ENCODE data around the gene PJA2.
"Not testable (repeated sequence)": the region's sequence is repeated elsewhere in the genome, so short reads cannot be mapped to it uniquely, and the experiment has no call there.

Gene PJA2

DNA sequence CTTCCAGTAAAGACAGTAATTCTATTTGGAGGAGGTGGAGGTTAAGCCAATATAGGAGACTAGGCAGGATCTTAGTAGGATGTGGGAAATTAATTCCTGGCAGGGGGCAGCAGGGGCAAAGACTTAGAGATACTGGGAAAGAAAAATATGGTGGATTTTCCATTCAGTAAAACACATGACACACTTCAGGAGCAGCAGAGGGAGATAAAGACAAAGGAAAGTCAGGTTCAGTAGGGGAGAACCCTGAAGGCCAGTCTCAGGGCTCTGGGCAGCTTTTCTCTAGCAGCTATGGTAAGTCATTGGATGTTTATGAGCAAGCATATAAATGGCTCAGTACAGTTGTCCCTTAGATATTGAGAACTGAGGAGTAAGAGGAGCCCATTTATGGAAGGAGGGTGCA, 105.5 kb downstream of the PJA2 start:
- no peak for DNase-seq (ENCODE audit: low read depth)
- H3K4me3 ChIP-seq (replicated peaks; ENCODE audit: low read depth, low read length): no peak overlapping the region
- TF ChIP-seq, protein P1, sequence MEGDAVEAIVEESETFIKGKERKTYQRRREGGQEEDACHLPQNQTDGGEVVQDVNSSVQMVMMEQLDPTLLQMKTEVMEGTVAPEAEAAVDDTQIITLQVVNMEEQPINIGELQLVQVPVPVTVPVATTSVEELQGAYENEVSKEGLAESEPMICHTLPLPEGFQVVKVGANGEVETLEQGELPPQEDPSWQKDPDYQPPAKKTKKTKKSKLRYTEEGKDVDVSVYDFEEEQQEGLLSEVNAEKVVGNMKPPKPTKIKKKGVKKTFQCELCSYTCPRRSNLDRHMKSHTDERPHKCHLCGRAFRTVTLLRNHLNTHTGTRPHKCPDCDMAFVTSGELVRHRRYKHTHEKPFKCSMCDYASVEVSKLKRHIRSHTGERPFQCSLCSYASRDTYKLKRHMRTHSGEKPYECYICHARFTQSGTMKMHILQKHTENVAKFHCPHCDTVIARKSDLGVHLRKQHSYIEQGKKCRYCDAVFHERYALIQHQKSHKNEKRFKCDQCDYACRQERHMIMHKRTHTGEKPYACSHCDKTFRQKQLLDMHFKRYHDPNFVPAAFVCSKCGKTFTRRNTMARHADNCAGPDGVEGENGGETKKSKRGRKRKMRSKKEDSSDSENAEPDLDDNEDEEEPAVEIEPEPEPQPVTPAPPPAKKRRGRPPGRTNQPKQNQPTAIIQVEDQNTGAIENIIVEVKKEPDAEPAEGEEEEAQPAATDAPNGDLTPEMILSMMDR (IDR thresholded peaks at IDR 0.05; ENCODE audit: low read length, missing control alignments): no peak

DNA sequence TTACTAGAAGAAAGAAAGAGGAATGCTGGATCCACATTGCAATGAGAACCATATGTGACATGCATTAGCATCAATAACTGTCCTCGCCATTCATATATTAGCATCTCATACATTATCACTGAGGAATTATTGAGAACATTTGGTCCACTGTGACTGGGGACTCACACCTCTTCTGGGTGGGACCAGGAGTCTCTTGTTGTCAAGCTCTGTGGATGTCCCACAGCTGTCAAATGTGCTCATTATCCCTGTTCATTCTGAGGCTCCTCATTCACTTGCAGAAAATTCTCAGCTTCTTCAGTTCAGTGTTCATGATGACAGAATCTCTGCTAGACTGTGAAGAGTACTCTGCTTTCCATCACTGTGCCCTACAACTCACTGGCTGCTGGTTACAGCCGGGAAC, 109.4 kb downstream of the PJA2 start:
- no peak for DNase-seq (ENCODE audit: low read depth)
- H3K4me3 ChIP-seq (replicated peaks; ENCODE audit: low read depth, low read length): no peak overlapping the region
- TF ChIP-seq, protein P1 (IDR thresholded peaks at IDR 0.05; ENCODE audit: low read length, missing control alignments): no peak

DNA sequence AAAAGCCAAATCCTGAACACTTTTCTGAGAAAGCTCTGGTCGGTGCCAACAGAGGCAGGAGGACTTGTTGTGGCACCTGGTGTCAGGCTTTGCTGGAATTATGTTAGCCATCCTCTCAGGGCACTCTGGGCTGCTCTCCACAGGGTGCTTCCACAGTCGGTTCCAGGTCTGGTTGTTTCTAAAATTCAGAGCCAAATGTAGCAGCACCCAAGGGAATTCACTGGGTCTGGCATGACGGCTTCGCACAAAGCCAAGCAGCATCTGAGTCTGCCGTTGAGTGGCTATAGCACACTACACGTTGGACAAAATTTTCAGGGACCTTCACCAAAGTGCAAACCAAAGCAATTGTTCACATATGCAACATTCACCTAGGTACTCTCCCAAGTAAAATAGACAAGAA, 110.2 kb downstream of the PJA2 start:
- no peak overlapping the region for H3K4me3 ChIP-seq (replicated peaks; ENCODE audit: low read depth, low read length)
- DNase-seq (ENCODE audit: low read depth): no peak
- TF ChIP-seq, protein P1 (IDR thresholded peaks at IDR 0.05; ENCODE audit: low read length, missing control alignments): no peak

DNA sequence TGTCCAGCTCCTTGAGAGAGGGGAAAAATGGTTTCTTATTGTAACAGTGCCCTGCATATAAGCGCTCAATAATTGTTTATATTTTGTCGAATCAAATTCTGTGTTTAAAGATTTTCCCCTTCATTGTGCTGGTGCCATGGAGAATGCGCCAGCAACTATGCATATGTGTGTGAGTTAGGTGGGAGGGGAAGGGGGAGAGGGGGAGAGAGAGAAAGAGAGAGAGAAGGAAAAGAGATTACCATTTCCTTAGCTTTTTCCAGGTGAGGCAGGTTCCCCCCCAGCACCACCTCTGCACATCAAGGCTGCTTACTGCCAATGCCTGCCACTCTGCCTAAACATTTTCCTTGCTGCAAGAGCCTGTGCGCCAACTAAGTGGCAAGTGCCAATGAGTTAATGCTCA, 111.0 kb downstream of the PJA2 start:
- TF ChIP-seq, protein P1 (IDR thresholded peaks at IDR 0.05; ENCODE audit: low read length, missing control alignments): no peak
- DNase-seq (ENCODE audit: low read depth): no peak
- no peak overlapping the region for H3K4me3 ChIP-seq (replicated peaks; ENCODE audit: low read depth, low read length)

DNA sequence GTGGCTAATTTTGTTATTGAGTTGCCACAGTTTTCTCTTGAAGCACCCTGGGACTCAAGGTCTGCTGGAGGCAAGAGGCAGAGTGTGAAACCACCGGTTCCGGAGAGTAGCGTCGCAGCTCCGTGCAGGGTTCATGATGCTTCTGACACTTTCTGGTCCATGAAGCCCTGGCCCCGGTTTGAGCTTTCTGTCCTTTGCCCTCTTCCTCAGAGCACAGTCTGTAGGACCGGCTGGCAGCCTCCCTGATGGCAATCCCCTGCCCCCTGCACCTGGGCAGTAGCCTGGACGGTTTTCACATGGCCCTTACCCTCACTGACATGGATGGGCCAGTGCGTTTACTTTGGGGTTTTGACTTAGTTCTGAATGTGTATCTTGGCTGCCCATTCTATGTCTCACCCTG, 111.9 kb downstream of the PJA2 start:
- no peak overlapping the region for H3K4me3 ChIP-seq (replicated peaks; ENCODE audit: low read depth, low read length)

DNA sequence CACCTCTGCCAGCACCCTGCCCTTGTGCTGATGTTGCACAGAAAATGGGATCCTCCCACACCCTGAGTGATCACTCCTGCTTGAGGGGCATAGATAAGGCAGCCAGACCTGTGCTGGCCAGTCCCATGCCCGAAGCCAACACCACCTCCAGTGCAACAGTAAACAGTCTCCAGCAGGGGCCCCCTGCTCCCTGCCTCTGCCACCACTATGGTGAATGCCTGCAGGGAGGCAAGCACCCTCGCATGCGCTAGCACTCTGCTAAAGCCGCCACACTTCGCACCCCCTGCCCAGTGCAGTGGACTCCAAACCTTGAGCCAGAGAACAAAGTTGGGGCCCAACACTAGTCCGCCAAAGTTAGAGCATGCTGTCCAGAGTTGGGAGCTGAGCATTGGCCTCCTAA, 118.7 kb downstream of the PJA2 start:
- TF ChIP-seq, protein P1 (IDR thresholded peaks at IDR 0.05; ENCODE audit: low read length, missing control alignments): no peak
- no peak for DNase-seq (ENCODE audit: low read depth)
- H3K4me3 ChIP-seq (replicated peaks; ENCODE audit: low read depth, low read length): no peak overlapping the region

More for the DNA sequence above, 111.9 kb downstream of the PJA2 start:
- DNase-seq (ENCODE audit: low read depth): no peak
- TF ChIP-seq, protein P1 (IDR thresholded peaks at IDR 0.05; ENCODE audit: low read length, missing control alignments): no peak

DNA sequence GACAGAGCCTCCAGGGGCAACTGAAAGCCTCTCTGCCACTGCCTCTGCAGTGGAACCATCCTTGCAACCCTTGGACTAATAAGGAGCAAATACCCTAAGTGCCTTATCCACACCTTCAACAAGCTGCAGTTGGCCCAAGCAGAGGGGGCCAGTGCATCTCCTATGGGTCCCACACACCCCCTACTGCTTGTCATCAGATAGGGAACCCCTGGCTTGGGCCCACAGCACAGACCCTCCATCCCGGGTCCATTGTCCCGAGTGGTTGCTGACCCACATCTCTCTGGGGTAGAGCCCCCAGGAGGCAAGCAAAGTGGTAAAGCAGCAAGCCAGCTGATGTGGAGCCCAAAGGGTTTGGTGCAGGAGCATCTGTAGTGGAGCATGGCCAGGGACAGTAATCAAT, 119.5 kb downstream of the PJA2 start:
- TF ChIP-seq, protein P1 (IDR thresholded peaks at IDR 0.05; ENCODE audit: low read length, missing control alignments): no peak
- no peak overlapping the region for H3K4me3 ChIP-seq (replicated peaks; ENCODE audit: low read depth, low read length)
- no peak for DNase-seq (ENCODE audit: low read depth)

DNA sequence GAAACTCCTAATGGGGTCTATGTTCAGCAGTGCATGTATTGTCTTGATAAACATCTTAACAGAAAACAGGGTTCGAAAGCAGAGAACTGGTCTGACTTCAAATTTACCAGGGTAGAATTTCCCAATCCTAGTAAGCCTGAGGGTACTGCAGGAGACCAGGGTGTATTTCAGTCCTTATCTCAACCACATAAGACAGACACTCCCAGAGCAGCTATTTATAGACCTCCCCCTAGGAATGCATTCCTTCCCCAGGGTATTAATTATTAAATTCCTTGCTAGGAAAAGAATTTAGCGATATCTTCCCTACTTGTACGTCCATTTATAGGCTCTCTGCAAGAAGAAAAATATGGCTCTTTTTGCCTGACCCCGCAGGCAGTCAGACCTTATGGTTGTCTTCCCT, 123.1 kb downstream of the PJA2 start:
- not testable (repeated sequence) for DNase-seq (ENCODE audit: low read depth); H3K4me3 ChIP-seq (replicated peaks; ENCODE audit: low read depth, low read length)
